OCI-LY7 (cell line): Measurements from ENCODE around the gene ADD3.

Source experiments
- EZH2phosphoT487 ChIP-seq: fragments of 200-600 bp; sonication (generic); IDR thresholded peaks from 2 replicates; pipeline ENCODE4 v1.6.1; 2018; ENCODE audit warnings: low read depth, borderline replicate concordance, mild to moderate bottlenecking, mixed run types, antibody characterized with exemption, low read length, moderate library complexity, mixed read lengths
- TF ChIP-seq, protein P1 (sequence below): fragments of 200-600 bp; sonication (generic); conservative IDR thresholded peaks from 2 replicates; pipeline ENCODE4 v1.5.1; 2014; ENCODE audit warnings: mild to moderate bottlenecking, antibody characterized with exemption, low read length, moderate library complexity, mixed read lengths

- no peak for TF ChIP-seq EZH2phosphoT487
- TF ChIP-seq, protein P1, sequence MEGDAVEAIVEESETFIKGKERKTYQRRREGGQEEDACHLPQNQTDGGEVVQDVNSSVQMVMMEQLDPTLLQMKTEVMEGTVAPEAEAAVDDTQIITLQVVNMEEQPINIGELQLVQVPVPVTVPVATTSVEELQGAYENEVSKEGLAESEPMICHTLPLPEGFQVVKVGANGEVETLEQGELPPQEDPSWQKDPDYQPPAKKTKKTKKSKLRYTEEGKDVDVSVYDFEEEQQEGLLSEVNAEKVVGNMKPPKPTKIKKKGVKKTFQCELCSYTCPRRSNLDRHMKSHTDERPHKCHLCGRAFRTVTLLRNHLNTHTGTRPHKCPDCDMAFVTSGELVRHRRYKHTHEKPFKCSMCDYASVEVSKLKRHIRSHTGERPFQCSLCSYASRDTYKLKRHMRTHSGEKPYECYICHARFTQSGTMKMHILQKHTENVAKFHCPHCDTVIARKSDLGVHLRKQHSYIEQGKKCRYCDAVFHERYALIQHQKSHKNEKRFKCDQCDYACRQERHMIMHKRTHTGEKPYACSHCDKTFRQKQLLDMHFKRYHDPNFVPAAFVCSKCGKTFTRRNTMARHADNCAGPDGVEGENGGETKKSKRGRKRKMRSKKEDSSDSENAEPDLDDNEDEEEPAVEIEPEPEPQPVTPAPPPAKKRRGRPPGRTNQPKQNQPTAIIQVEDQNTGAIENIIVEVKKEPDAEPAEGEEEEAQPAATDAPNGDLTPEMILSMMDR, result no peak
Measured at GRCh38 chr10:110160522-110160921, 152.7 kb downstream of the ADD3 start.
